ENCODE data around the gene TMEM101. TPM values are rescaled to one million over a fixed set of nuclear protein-coding genes. Genes with fewer than 3 reads are reported as not detected.

TMEM101 gene
- polyA plus RNA-seq, 1 of the 3 experiments (the other 2 are of a cell fraction) = 62.9 TPM

GRCh38 chr17:44012874-44013273 lies 1.9 kb downstream of the TMEM101 start (continued):
- TF ChIP-seq, protein P1, sequence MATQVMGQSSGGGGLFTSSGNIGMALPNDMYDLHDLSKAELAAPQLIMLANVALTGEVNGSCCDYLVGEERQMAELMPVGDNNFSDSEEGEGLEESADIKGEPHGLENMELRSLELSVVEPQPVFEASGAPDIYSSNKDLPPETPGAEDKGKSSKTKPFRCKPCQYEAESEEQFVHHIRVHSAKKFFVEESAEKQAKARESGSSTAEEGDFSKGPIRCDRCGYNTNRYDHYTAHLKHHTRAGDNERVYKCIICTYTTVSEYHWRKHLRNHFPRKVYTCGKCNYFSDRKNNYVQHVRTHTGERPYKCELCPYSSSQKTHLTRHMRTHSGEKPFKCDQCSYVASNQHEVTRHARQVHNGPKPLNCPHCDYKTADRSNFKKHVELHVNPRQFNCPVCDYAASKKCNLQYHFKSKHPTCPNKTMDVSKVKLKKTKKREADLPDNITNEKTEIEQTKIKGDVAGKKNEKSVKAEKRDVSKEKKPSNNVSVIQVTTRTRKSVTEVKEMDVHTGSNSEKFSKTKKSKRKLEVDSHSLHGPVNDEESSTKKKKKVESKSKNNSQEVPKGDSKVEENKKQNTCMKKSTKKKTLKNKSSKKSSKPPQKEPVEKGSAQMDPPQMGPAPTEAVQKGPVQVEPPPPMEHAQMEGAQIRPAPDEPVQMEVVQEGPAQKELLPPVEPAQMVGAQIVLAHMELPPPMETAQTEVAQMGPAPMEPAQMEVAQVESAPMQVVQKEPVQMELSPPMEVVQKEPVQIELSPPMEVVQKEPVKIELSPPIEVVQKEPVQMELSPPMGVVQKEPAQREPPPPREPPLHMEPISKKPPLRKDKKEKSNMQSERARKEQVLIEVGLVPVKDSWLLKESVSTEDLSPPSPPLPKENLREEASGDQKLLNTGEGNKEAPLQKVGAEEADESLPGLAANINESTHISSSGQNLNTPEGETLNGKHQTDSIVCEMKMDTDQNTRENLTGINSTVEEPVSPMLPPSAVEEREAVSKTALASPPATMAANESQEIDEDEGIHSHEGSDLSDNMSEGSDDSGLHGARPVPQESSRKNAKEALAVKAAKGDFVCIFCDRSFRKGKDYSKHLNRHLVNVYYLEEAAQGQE (IDR thresholded peaks at IDR 0.05; ENCODE audit: low read depth, low read length) = no peak
- no peak for TF ChIP-seq MXI1 (IDR thresholded peaks at IDR 0.05; ENCODE audit: low read depth, low read length)

DNA sequence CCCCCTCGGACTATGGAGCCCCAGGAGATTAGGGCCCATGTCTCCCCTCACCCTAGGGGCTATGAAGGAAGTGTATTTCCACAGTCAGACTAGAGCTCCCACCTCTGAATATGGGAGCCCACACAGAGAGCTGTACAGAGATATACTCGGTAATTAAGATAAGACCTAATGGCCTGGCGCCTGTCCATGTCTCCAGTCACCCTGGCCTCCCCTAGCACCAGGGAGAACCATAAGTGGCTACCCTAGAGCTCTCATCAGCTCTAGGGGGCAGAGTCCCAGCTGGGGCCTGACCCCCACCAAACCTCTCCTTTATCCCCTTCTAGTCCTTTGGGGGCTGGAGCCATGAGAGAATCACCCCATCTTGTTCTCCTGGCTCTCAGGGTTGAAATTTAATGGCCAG lies 2.4 kb downstream of the TMEM101 start:
- H3K36me3 ChIP-seq (replicated peaks in 1 of 2; ENCODE audit: control insufficient read depth in 1 of 2, insufficient read depth in 2 of 2, low read length in 1 of 2) = peaks cover 0 to 14% of the 10 kb centered on the region in 2 experiments
- no peak overlapping the region for H2AFZ ChIP-seq (ENCODE audit: low read depth)
- POLR2A ChIA-PET = no interaction called here
- CTCF ChIA-PET = interaction anchor here (1.0 to 31.1 kb wide), 6 partner anchors 10 to 528 kb away, joined by 3 to 638 read pairs (median 4); partner anchors contain the start of genes DHX8 and PPY
- H3K9me3 ChIP-seq = no peaks in the 10 kb centered on the region
- peaks cover 41% of the 10 kb centered on the region; the same call in 1 of the 2 replicates for H3K79me2 ChIP-seq (ENCODE audit: insufficient read depth)
- H3K9ac ChIP-seq = no peak overlapping the region
- H3K4me1 ChIP-seq (ENCODE audit: control insufficient read depth in 1 of 2, insufficient read depth in 2 of 2, low read depth in 1 of 2, low read length in 1 of 2) = peaks cover 8 to 44% of the 10 kb centered on the region in 2 experiments; a peak in 3 of 4 replicates
- H3K27me3 ChIP-seq (ENCODE audit: insufficient read depth) = no peaks in the 10 kb centered on the region
- 80% methylated on average over 3 of the region's 3 CpGs for WGBS (ENCODE audit: low lambda C conversion rate)
- peak overlapping the region in 1 of 2 experiments; percentile 82; a peak in 2 of 4 replicates for H3K27ac ChIP-seq (ENCODE audit: low read depth in 2 of 2, low read length in 1 of 2)
- H4K20me1 ChIP-seq (ENCODE audit: insufficient read depth) = no peaks in the 10 kb centered on the region
- peak; percentile 62 for DNase-seq
- no peaks in the 10 kb centered on the region for H3K9me2 ChIP-seq
- TF ChIP-seq, protein P2, sequence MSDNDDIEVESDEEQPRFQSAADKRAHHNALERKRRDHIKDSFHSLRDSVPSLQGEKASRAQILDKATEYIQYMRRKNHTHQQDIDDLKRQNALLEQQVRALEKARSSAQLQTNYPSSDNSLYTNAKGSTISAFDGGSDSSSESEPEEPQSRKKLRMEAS (IDR thresholded peaks at IDR 0.05; ENCODE audit: low read depth) = no peak
- no peak for TF ChIP-seq SMC3 (IDR thresholded peaks at IDR 0.05; ENCODE audit: low read depth, low read length)
- TF ChIP-seq, protein P3, sequence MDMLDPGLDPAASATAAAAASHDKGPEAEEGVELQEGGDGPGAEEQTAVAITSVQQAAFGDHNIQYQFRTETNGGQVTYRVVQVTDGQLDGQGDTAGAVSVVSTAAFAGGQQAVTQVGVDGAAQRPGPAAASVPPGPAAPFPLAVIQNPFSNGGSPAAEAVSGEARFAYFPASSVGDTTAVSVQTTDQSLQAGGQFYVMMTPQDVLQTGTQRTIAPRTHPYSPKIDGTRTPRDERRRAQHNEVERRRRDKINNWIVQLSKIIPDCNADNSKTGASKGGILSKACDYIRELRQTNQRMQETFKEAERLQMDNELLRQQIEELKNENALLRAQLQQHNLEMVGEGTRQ (IDR thresholded peaks at IDR 0.05; ENCODE audit: borderline replicate concordance, low read depth, low read length) = no peak
- TF ChIP-seq EZH2phosphoT487 (IDR thresholded peaks at IDR 0.05; ENCODE audit: borderline replicate concordance, low read depth) = no peak
- no peak for TF ChIP-seq EP300 (IDR thresholded peaks at IDR 0.05; ENCODE audit: borderline replicate concordance in 1 of 2, low read depth in 1 of 2, low read length in 1 of 2)
- TF ChIP-seq POLR2AphosphoS5 (IDR thresholded peaks at IDR 0.05; ENCODE audit: low read depth, low read length) = no peak
- TF ChIP-seq NRF1 (IDR thresholded peaks at IDR 0.05; ENCODE audit: low read depth, low read length) = no peak
- no peak for TF ChIP-seq FOXJ3 (CRISPR knock-in tag; IDR thresholded peaks at IDR 0.05)
- no peak for TF ChIP-seq FOSL2 (IDR thresholded peaks at IDR 0.05; ENCODE audit: borderline replicate concordance, low read depth)
- TF ChIP-seq, protein P4, sequence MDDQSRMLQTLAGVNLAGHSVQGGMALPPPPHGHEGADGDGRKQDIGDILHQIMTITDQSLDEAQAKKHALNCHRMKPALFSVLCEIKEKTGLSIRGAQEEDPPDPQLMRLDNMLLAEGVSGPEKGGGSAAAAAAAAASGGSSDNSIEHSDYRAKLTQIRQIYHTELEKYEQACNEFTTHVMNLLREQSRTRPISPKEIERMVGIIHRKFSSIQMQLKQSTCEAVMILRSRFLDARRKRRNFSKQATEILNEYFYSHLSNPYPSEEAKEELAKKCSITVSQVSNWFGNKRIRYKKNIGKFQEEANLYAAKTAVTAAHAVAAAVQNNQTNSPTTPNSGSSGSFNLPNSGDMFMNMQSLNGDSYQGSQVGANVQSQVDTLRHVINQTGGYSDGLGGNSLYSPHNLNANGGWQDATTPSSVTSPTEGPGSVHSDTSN (IDR thresholded peaks at IDR 0.05) = no peak
- TF ChIP-seq CHD2 (IDR thresholded peaks at IDR 0.05; ENCODE audit: low read length, partially characterized antibody) = no peak
- TF ChIP-seq RAD21 (IDR thresholded peaks at IDR 0.05; ENCODE audit: low read length) = no peak
- TF ChIP-seq, protein P5, sequence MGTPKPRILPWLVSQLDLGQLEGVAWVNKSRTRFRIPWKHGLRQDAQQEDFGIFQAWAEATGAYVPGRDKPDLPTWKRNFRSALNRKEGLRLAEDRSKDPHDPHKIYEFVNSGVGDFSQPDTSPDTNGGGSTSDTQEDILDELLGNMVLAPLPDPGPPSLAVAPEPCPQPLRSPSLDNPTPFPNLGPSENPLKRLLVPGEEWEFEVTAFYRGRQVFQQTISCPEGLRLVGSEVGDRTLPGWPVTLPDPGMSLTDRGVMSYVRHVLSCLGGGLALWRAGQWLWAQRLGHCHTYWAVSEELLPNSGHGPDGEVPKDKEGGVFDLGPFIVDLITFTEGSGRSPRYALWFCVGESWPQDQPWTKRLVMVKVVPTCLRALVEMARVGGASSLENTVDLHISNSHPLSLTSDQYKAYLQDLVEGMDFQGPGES (IDR thresholded peaks at IDR 0.05; ENCODE audit: low read depth, low read length) = no peak
- no peak for TF ChIP-seq RXRA (IDR thresholded peaks at IDR 0.05; ENCODE audit: borderline replicate concordance, low read depth)
- no peak for TF ChIP-seq GABPA (IDR thresholded peaks at IDR 0.05; ENCODE audit: low read depth)
- no peak for TF ChIP-seq NFIC (IDR thresholded peaks at IDR 0.05; ENCODE audit: borderline replicate concordance)
- TF ChIP-seq MXI1 (IDR thresholded peaks at IDR 0.05; ENCODE audit: low read depth, low read length) = no peak
- no peak overlapping the region for H3K4me3 ChIP-seq (ENCODE audit: low read depth in 2 of 2, low read length in 1 of 2)
- peaks cover 4% of the 10 kb centered on the region for H3F3A ChIP-seq (replicated peaks; ENCODE audit: insufficient read depth)
- H3K4me2 ChIP-seq = no peak overlapping the region

Measured in SK-N-SH (cell line).